Measurements from ENCODE around the gene MAP2K1.

The MAP2K1 gene

GRCh38 chr15:66356077-66356358, 30.7 kb upstream of the MAP2K1 start:
- CTCF ChIA-PET = interaction anchor here (0.5 to 1.0 kb wide), 2 partner anchors 85 to 142 kb away, joined by 4 to 5 read pairs; no protein-coding TSS in a partner anchor
- POLR2A ChIA-PET = interaction anchor here (1.0 to 1.5 kb wide), 3 partner anchors 30 to 128 kb away, joined by 3 to 7 read pairs (median 3); partner anchors contain the start of gene MAP2K1
- H3K36me3 ChIP-seq (ENCODE audit: control insufficient read depth in 2 of 2, insufficient read depth in 1 of 2, low read length in 2 of 2) = peaks cover 28 to 30% of the 10 kb centered on the region in 2 experiments

More at GRCh38 chr15:66356077-66356358, 30.7 kb upstream of the MAP2K1 start:
- H3K4me1 ChIP-seq (ENCODE audit: control insufficient read depth, insufficient read depth, low read length) = peaks cover 6% of the 10 kb centered on the region; the same call in 1 of the 2 replicates
- H3K4me3 ChIP-seq (ENCODE audit: low read depth, low read length) = peak overlapping the region; percentile 88
- no peaks in the 10 kb centered on the region for H3K9me3 ChIP-seq (ENCODE audit: control insufficient read depth, insufficient read depth, low read depth, low read length)
- peak overlapping the region; percentile 87 for H3K27ac ChIP-seq (ENCODE audit: extremely low read depth, low read depth, low read length)
- TF ChIP-seq ZFP37 (tag by site-specific recombination; IDR thresholded peaks at IDR 0.05) (no peak), ZNF19 (tag by site-specific recombination; IDR thresholded peaks at IDR 0.05; ENCODE audit: low read depth) (no peak), ZNF280C (tag by site-specific recombination; IDR thresholded peaks at IDR 0.05) (no peak), ZBTB48 (tag by site-specific recombination; IDR thresholded peaks at IDR 0.05) (no peak), ZNF660 (tag by site-specific recombination; IDR thresholded peaks at IDR 0.05) (no peak), HOXD13 (CRISPR knock-in tag; IDR thresholded peaks at IDR 0.05; ENCODE audit: borderline replicate concordance) (no peak), MZF1 (tag by site-specific recombination; IDR thresholded peaks at IDR 0.05; ENCODE audit: borderline replicate concordance) (no peak), ATF2 (tag by site-specific recombination; IDR thresholded peaks at IDR 0.05; ENCODE audit: low read depth) (no peak), ZNF654 (tag by site-specific recombination; IDR thresholded peaks at IDR 0.05; ENCODE audit: low read depth) (no peak), REST (tag by site-specific recombination; IDR thresholded peaks at IDR 0.05) (no peak), ZNF529 (tag by site-specific recombination; IDR thresholded peaks at IDR 0.05; ENCODE audit: insufficient replicate concordance) (no peak), ZNF837 (tag by site-specific recombination; IDR thresholded peaks at IDR 0.05) (no peak), ZNF223 (tag by site-specific recombination; IDR thresholded peaks at IDR 0.05) (no peak), ZNF416 (tag by site-specific recombination; IDR thresholded peaks at IDR 0.05) (no peak), KLF10 (tag by site-specific recombination; IDR thresholded peaks at IDR 0.05) (no peak), ZBTB7A (tag by site-specific recombination; IDR thresholded peaks at IDR 0.05; ENCODE audit: low read depth) (no peak)
- TF ChIP-seq, protein P1, sequence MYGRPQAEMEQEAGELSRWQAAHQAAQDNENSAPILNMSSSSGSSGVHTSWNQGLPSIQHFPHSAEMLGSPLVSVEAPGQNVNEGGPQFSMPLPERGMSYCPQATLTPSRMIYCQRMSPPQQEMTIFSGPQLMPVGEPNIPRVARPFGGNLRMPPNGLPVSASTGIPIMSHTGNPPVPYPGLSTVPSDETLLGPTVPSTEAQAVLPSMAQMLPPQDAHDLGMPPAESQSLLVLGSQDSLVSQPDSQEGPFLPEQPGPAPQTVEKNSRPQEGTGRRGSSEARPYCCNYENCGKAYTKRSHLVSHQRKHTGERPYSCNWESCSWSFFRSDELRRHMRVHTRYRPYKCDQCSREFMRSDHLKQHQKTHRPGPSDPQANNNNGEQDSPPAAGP (tag by site-specific recombination; IDR thresholded peaks at IDR 0.05) = no peak
- TF ChIP-seq, protein P2, sequence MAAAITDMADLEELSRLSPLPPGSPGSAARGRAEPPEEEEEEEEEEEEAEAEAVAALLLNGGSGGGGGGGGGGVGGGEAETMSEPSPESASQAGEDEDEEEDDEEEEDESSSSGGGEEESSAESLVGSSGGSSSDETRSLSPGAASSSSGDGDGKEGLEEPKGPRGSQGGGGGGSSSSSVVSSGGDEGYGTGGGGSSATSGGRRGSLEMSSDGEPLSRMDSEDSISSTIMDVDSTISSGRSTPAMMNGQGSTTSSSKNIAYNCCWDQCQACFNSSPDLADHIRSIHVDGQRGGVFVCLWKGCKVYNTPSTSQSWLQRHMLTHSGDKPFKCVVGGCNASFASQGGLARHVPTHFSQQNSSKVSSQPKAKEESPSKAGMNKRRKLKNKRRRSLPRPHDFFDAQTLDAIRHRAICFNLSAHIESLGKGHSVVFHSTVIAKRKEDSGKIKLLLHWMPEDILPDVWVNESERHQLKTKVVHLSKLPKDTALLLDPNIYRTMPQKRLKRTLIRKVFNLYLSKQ (tag by site-specific recombination; IDR thresholded peaks at IDR 0.05; ENCODE audit: borderline replicate concordance) = no peak
- TF ChIP-seq, protein P3, sequence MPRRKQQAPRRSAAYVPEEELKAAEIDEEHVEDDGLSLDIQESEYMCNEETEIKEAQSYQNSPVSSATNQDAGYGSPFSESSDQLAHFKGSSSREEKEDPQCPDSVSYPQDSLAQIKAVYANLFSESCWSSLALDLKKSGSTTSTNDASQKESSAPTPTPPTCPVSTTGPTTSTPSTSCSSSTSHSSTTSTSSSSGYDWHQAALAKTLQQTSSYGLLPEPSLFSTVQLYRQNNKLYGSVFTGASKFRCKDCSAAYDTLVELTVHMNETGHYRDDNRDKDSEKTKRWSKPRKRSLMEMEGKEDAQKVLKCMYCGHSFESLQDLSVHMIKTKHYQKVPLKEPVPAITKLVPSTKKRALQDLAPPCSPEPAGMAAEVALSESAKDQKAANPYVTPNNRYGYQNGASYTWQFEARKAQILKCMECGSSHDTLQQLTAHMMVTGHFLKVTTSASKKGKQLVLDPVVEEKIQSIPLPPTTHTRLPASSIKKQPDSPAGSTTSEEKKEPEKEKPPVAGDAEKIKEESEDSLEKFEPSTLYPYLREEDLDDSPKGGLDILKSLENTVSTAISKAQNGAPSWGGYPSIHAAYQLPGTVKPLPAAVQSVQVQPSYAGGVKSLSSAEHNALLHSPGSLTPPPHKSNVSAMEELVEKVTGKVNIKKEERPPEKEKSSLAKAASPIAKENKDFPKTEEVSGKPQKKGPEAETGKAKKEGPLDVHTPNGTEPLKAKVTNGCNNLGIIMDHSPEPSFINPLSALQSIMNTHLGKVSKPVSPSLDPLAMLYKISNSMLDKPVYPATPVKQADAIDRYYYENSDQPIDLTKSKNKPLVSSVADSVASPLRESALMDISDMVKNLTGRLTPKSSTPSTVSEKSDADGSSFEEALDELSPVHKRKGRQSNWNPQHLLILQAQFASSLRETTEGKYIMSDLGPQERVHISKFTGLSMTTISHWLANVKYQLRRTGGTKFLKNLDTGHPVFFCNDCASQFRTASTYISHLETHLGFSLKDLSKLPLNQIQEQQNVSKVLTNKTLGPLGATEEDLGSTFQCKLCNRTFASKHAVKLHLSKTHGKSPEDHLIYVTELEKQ (tag by site-specific recombination; IDR thresholded peaks at IDR 0.05; ENCODE audit: borderline replicate concordance) = no peak
